Stimulated activated CD8-positive, alpha-beta memory T cell treated with anti-CD3 and anti-CD28 coated beads, Interleukin-7, amount 100 ng/mL, for 4 hours (primary cell): ENCODE results near the gene UNC13B.

Experiments
- DNase-seq, 2 donors: peaks; one replicate each; pipeline ENCODE4 v3.0.0-alpha.2; 2020; ENCODE audit warnings: low read depth in 2 of 2

UNC13B gene

DNA sequence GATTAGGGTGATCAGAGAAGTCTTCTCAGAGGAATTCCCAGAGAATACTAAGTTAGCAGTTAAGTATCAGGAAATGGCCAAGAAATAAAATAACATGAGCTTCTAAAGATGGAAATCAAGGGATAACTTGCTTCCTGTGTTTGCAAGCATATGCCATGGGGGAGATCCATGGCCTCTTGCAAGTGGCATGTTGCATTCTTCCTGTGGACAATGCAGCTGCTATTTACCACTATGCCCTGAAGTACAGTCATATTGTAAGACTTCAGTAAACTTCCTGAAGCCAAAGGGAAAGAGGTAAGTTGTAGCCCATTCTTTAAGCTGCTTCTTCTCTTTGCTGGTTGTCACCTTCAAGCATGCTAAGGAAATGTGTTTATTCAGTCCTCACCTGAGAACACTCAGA is 173.4 kb downstream of the UNC13B start:
- DNase-seq = no peak

GRCh38 chr9:35338086-35338485 is 176.3 kb downstream of the UNC13B start:
- no peak for DNase-seq

- no peak for DNase-seq
These were observed 176.9 kb downstream of the UNC13B start for GRCh38 chr9:35338561-35339274.

- DNase-seq = no peak
These were observed 178.2 kb downstream of the UNC13B start for GRCh38 chr9:35340046-35340445.

- no peak for DNase-seq
These were observed 179.2 kb downstream of the UNC13B start for GRCh38 chr9:35341021-35341420.

GRCh38 chr9:35341585-35341984 is 179.8 kb downstream of the UNC13B start:
- no peak for DNase-seq

DNA sequence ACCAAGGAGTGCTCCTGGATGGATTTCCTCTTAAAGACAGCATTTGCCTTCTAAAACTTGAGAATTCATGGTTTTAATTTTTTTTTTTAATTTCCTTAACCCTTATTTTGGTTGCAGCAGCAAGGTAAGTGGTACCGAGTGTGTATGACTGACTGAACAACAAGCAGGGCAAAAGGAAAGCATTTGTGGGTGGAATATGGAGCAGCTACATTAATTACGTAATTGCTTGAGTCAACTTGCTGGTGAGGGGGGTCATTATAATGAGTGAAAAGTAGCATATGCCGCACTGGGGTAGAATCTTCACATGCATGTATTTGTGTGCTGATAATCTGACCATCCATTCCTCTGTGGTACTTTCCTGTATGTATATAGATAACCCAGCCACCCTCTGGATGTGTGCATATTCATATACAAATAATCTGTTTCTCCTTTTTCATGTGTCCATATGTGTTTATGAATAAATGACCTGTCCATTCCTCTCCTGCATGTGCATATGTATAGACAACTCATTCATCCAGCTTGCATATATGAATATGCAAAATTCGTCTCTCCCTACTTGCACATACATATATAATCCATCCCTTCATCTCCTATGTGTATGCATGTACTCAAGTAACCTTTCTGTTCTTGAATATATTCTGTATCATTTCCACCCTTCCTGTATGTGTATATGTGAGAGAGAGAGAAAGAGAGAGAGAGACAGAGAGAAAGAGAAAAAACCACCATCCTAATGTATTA is 180.6 kb downstream of the UNC13B start:
- DNase-seq = no peak

DNA sequence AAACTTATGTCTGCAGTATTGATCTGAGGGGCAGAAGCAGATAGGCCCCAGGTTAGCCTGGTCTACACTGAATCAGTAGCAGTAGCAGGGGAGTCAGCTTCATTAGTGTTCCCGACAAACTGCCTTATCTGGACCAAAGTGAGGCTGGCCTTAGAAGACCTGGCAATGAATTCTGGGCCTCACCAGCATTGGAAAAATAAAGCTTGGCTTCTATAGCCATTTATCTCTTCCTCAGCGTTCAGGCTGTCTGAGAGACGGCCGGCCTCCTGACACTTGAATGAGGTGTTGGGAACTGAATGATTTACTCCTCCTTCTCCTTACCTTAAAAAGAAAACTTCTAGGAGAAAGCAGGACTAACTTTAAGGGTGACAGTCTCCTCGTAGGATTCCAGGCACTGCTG is 186.3 kb downstream of the UNC13B start:
- no peak for DNase-seq

DNA sequence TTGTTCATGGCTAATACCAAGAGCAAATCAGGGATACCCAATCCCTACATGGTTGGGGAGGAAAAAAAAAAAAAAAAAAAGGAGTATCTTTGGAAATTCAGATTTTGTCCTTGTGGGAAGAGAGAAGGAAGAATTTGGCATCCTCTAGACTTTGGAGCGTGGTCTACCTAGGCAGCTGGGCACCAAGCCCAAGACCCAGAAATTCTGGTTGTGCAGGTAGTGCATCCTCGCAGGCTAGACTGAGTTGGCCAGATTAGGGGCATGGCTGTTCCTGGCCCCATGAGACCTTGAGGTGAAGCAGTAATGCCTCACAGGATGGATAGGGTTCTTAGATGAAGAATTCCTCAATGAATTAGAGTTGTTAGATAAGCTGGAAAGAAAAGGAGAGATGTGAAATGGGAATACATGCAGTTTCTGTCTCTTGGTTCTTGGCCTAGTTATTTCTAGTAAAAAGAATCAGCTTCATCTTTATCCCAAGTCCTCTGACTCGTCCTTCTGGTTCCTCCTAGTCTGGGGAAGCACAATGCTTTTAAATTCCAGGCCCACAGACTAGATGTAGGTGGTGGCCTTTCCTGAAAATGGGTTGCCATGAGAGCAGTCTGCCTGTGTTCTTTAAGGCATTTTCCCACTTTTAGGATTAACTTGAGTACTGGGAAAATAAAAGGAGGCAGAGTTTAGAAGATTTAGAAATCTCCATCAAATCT is 187.6 kb downstream of the UNC13B start:
- no peak for DNase-seq

GRCh38 chr9:35350212-35350611 is 188.4 kb downstream of the UNC13B start:
- no peak for DNase-seq

GRCh38 chr9:35350827-35351549 is 189.2 kb downstream of the UNC13B start:
- no peak for DNase-seq

- DNase-seq = no peak
These were observed 192.0 kb downstream of the UNC13B start for GRCh38 chr9:35353731-35354365.

DNA sequence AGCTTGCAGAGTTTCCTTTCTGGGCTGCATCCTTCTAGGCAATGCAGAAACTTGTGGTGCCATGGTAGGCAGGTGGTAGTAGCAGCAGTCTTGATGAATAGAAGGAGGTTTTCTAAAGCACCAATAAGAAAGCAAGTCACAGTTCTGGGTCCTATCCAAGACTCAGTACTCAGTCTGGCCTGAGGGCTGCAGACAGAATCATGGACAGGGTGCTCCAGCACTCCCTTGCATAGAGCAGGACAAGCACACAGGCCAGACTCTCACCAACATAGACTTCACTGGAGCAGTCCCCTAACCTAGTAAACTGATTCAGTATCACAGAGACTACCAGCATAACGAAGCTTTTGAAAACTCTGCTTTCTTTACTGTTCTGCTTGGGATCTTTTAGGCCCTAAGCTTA is 194.1 kb downstream of the UNC13B start:
- DNase-seq = no peak

GRCh38 chr9:35357116-35357515 is 195.3 kb downstream of the UNC13B start:
- no peak for DNase-seq

DNA sequence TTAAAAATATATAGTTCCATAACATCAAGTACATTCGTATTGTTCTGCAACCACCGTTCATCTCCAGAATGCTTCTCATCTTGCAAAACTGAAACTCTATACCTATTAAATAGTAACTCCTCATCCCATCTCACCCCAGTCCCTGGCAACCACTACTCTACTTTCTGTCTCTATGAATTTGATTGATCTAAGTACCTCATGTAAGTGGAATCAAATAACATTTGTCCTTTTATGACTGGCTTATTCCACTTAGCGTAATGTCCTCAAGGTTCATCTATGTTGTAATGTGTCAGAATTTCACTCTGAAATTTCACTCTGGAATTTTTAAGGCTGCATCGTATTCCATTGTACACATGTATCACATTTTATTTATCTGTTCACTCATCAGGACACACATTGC is 196.0 kb downstream of the UNC13B start:
- DNase-seq = no peak

DNA sequence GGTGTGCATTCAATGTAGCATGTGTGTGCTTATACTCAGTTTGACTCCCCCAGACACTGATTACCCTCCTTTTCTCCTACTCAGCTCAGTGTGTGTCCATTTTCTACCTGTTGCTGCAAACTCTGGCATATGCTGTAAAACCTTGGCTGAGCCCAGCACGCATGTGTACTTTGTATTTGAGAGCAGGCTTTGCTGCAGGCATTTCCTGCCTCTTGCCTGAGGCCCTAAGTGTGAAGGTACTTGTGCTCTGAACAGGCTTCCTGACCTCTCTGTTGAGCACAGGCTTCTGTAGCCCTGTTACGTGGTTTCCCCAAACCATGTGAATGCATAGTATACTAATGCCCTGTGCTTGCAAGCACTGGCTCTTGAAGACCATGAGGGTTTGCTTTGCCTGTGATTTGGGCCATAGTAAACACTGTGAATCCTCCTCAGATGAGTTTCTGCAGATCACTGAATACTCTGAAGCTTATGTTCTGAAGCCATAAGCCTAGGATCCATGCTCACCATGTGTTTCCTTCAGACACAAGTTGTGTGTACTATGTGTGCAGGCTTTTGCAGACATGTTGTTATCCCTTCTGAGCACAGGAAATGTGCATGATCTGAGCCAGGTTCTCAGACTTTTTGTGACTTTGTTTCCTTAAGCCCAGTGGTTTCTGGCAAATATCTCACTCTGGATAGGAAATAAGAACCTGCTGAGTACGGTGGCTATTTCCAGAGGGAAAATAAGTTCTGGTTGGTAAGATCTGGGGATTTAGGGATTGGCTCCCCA is 203.2 kb downstream of the UNC13B start:
- DNase-seq = no peak

DNA sequence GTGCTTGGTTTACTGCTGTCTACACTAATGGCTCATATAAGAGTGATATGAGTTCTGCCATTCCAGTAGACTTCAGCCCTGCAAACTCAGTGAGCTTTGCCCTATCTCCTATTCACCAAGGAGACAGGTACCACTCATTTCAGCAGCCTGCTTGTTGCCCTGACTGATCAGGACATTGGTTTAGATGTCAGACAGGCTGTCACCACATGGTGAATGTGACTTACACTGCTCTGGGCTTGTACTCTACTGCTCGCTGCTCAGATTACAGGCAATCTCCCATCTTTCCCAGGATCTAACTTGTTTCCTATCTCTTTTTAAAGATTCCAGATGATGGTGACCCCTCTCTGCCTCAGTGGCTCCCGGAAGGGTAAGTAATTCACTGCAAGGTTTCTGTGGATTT is 204.8 kb downstream of the UNC13B start:
- no peak for DNase-seq

DNA sequence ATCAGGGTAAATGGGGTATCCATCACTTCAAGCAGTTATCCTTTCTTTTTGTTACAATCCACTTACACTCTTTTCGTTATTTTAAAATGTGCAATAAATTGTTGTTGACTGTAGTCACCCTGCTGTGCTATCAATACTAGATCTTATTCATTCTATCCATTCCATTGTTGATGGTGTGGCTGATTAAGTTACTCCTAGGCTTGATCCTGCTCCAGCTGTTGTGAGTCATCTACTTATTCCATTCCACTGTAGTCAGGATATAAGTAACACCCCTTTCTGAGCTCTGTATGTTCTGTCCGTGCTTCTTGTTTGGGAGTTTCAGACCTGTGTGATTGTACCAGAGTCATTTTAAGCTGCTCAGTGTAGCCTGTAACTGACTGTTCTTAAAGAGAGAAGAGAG is 205.6 kb downstream of the UNC13B start:
- no peak for DNase-seq

DNA sequence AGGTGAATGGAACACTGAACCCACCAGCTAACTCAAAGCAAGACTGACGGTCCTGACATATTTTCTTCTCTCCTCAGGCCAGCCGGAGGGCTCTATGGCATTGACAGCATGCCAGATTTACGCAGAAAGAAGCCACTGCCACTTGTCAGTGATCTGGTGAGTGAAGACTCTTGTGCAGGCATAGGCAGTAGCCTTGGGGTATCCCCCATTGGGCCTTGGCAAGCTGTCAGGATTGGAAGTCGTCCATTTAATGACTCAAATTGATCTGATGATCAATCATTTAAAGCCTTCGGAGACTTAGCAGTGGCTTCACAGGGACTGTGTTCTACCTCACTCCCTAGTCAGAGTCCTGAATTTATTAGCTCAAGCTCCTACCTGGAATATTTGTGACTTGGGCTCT is 208.4 kb downstream of the UNC13B start:
- DNase-seq = no peak

- no peak for DNase-seq
These were observed 212.6 kb downstream of the UNC13B start for GRCh38 chr9:35374436-35374835.

DNA sequence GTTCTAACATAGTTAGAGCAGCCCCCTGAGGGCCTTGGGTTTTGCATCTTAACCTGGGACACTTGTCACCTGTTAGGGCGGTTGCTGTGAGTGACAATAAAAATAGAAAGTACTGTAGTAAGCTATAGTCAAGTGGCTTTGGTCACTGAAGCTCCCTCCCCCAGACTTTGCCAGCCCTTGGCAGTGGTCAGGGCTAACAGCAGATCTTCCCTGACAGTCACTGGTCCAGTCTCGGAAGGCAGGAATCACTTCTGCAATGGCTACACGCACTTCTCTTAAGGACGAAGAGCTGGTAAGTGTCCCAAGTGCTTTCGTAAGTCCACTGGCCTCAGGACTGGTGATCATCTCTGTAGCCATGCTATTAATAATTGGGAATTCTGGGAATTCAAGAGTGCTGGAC is 213.1 kb downstream of the UNC13B start:
- no peak for DNase-seq
